Measurements from ENCODE around the gene CLASRP. TPM values are rescaled to one million over a fixed set of nuclear protein-coding genes. Genes with fewer than 3 reads are reported as not detected.

The CLASRP gene
- total RNA-seq, 1 donor from 2014 or later = 133 TPM

DNA sequence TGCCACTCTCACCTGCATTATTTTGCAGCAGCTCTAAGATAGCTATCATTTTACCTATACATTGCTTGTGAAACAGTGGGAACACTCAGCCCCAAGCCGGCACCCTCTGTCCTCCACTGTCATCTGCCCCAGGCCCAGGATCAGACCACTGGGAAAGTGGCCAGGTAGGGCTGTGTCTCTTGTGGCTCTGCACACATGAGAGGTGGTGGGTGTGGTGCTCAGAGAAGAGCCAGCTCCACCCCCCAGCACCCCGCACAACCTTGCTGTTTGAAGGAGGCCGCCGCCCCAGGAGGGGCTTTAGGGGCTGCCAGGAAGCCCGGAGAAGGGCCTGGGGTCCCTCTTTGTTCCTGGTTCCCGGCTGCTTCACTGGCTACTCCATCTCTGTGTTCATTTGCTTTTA, 80.7 kb downstream of the CLASRP start:
- no peaks in the 10 kb centered on the region for H3K27me3 Mint-ChIP-seq (ENCODE audit: low read depth)
- no peak overlapping the region for H3K4me3 Mint-ChIP-seq
- DNase-seq (ENCODE audit: low spot score in 2 of 2, unreplicated experiment in 2 of 2) = no peak
- no peak overlapping the region for H3K27ac Mint-ChIP-seq
- H3K9me3 Mint-ChIP-seq = no peaks in the 10 kb centered on the region
- peaks cover 50% of the 10 kb centered on the region for H3K4me1 Mint-ChIP-seq
- TF ChIP-seq, protein P1, sequence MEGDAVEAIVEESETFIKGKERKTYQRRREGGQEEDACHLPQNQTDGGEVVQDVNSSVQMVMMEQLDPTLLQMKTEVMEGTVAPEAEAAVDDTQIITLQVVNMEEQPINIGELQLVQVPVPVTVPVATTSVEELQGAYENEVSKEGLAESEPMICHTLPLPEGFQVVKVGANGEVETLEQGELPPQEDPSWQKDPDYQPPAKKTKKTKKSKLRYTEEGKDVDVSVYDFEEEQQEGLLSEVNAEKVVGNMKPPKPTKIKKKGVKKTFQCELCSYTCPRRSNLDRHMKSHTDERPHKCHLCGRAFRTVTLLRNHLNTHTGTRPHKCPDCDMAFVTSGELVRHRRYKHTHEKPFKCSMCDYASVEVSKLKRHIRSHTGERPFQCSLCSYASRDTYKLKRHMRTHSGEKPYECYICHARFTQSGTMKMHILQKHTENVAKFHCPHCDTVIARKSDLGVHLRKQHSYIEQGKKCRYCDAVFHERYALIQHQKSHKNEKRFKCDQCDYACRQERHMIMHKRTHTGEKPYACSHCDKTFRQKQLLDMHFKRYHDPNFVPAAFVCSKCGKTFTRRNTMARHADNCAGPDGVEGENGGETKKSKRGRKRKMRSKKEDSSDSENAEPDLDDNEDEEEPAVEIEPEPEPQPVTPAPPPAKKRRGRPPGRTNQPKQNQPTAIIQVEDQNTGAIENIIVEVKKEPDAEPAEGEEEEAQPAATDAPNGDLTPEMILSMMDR (IDR thresholded peaks at IDR 0.05; ENCODE audit: unreplicated experiment) = no peak
- no peaks in the 10 kb centered on the region for H3K36me3 Mint-ChIP-seq

Other genes starting within 250 kb of the CLASRP start
- 346 to 378 TPM (median 355 TPM) in 3 replicates for gene BCAM, start 229.9 kb upstream of the CLASRP start, total RNA-seq
- 291 to 300 TPM (median 299 TPM) in 3 replicates for gene NECTIN2, start 192.7 kb upstream of the CLASRP start, total RNA-seq
- 47.7 to 49.8 TPM (median 47.8 TPM) in 3 replicates for gene TOMM40, start 147.8 kb upstream of the CLASRP start, total RNA-seq
- 285 to 290 TPM (median 289 TPM) in 3 replicates for gene APOE, start 133.2 kb upstream of the CLASRP start, total RNA-seq
- gene APOC1, start 124.4 kb upstream of the CLASRP start, total RNA-seq = 18.6 to 20.0 TPM (median 18.6 TPM) in 3 replicates
- gene APOC4, start 96.8 kb upstream of the CLASRP start, total RNA-seq = not detected in 3 replicates
- gene APOC2, start 93.0 kb upstream of the CLASRP start, total RNA-seq = not detected in 3 replicates
- 85.6 to 89.6 TPM (median 85.6 TPM) in 3 replicates for gene CLPTM1, start 83.7 kb upstream of the CLASRP start, total RNA-seq
- gene RELB, start 37.6 kb upstream of the CLASRP start, total RNA-seq = 18.5 to 20.8 TPM (median 18.7 TPM) in 3 replicates
- gene ZNF296, start 37.4 kb downstream of the CLASRP start, total RNA-seq = 0.99 to 1.1 TPM (median 1.1 TPM) in 3 replicates
- 24.2 to 27.5 TPM (median 24.4 TPM) in 3 replicates for gene GEMIN7, start 40.2 kb downstream of the CLASRP start, total RNA-seq
- gene PPP1R37, start 54.1 kb downstream of the CLASRP start, total RNA-seq = 36.2 to 40.7 TPM (median 38.9 TPM) in 3 replicates
- gene NKPD1, start 121.9 kb downstream of the CLASRP start, total RNA-seq = 0.54 to 1.1 TPM (median 0.71 TPM) in 3 replicates
- 42.8 to 48.0 TPM (median 46.7 TPM) in 3 replicates for gene TRAPPC6A, start 139.2 kb downstream of the CLASRP start, total RNA-seq
- gene BLOC1S3, start 139.7 kb downstream of the CLASRP start, total RNA-seq = 8.0 to 10.3 TPM (median 8.9 TPM) in 3 replicates
- 1.4 to 1.7 TPM (median 1.6 TPM) in 3 replicates for gene EXOC3L2, start 206.4 kb downstream of the CLASRP start, total RNA-seq
- gene MARK4, start 212.2 kb downstream of the CLASRP start, total RNA-seq = 58.6 to 64.9 TPM (median 63.7 TPM) in 3 replicates

Data from mesothelial cell of epicardium (in vitro differentiated cells).